Hepatic stellate cell (primary cell): Measurements from ENCODE around the gene C17orf50.

Experiments
- DNase-seq: peaks from one replicate; pipeline ENCODE4 v3.0.0; 2011; ENCODE audit warnings: low spot score

The C17orf50 gene

DNA sequence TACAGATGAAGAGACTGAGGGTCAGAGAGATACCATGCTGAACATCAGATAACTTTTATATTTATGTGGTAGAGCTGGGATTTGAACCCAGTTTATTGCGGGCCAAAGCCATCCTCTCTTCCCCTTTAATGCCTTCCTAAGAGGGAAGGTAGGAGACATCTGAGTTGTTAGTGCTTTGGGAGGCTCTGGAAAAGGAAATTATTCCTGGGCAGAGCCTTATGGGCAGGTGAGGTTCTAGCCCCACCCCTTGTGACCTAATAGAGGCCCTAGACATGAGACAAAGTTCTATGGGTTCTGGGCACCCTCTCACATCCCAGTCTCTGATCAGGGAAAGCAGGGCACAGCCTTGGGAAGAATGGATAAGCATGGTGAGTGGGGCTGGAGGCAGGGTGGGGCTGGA is at the start of gene C17orf50:
Gene C17orf50 (plus strand): TSS at position 301 of the 400 bp plus-strand sequence. CDS start 55 bp downstream, at position 356.
- no peak for DNase-seq

DNA sequence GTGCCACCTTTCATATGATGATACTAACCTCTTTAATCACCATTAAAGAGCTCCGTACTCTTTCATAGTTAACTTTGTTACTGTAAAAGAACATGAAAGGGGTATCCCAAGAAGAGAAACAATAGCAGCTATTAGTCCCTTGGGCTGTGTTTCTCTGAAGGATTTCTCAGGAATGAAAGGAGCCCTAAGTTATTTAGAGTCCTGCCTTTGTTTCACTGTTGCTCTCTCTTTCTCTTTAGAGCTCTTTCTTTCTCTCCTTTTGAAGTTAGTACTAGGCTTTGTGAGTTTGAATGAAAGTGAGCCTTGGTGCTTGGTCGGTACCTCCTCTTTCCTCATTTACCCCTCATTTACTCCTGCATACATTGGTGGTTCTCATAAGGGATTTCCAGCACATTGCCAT is 49.7 kb upstream of the C17orf50 start:
- DNase-seq = no peak

DNA sequence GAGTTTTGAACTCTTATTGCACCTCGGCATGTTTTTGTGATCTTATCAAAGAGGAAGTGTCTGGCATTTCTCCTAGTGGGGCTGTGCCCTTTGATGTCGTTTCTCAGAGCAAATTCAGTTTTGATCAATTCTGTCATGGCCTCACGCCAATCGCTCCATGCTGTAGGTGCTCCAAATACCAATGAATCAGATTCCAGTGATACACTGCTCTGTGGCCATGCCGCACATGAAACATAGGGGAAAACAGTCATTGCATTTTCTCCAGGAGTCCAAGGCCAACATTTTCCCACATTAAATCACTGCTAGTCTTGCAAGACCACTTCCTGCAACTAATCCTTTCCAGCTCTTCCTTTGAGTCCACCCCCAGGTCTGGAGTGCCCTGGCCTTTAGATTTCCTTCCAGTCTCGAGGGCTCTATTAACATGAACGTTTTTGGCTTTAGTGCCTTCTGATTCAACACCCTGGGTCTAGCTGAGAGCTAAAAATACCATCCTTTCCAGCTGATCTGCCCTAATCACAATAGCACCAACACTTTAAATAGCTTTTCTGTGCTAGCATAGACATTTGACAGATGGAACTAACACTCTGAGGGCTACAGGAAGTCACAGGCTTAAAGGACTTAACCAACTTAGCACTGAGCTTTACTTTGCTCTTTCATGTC is 47.5 kb upstream of the C17orf50 start:
- peak; percentile 63 for DNase-seq

DNA sequence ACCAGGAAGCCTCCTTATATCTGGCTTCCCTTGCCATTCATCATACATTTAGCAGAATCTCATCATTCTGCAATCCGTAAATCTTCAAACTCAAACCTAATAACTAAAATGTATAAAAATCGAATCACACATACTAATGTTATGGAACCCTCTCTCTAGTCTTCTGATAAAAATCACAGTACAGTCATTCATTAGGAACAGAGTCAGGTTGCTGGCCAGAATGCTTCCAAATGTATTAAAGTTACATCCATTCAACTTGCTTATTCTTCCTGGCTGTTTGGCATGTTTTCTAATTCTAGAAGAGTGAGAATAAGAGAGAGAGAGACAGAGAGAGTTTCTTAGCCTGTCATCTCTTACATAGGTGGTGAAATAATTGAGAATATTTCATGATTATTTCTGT is 45.7 kb upstream of the C17orf50 start:
- no peak for DNase-seq

DNA sequence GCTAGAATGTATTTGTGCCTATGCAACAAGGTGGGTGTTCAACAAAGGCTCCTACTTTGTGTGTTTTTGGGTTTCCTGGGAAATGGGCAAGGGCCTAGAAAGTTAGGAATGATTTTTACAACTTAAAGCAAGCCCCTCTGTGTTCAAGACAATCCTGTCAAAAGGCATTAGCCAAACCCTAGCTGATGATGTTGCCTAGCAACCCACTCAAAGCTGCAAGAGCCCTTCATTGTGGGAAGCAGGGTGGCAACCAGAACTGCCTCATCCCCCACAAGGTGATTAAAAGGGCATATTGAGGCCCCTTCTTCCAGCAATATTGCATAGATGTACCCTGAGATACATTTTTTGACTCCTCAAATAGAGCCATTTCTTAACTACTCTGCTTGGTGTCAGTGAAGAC is 45.3 kb upstream of the C17orf50 start:
- no peak for DNase-seq

DNA sequence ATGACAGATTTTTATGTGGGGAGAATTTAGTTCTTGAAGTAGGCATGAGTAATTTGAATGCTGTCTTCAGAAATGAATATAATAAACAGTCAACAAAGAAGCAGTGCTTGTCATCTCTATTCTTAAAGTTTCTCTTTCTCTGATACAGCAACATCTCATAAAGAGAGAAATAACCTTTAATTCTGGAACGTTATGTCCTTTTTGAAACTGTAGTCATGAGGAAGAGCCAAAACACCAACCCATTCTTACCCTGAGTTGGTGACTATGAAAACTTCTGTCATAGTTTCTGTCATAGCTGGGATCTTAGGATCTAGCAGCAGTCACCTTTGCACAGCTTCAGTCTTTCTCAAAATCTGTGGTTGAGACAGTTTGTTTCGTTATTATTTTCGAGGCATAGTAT is 44.5 kb upstream of the C17orf50 start:
- no peak for DNase-seq

DNA sequence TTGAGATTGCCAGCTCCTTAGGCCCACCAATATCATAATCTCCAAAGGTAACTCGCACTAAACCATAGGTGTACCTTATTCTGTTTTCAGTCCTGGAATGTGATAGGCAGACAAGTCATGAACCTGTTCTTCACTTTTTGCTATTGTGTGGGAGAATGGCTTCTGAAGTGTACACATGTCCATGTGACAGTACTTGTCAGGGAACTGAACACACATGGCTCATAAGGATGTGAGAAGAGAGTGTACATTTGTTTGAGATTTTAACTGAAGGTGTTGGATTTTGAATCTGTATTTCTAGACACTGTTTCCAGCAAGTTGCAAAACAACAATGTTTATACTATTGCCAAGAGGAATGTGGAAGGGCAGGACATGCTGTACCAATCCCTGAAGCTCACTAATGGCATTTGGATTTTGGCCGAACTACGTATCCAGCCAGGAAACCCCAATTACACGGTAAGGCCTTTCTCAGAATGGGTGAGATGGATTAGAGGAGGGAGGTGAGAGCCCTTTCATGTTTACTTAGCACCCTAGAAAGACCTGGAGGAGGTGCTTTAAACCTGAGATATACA is 43.7 kb upstream of the C17orf50 start:
- DNase-seq = no peak

DNA sequence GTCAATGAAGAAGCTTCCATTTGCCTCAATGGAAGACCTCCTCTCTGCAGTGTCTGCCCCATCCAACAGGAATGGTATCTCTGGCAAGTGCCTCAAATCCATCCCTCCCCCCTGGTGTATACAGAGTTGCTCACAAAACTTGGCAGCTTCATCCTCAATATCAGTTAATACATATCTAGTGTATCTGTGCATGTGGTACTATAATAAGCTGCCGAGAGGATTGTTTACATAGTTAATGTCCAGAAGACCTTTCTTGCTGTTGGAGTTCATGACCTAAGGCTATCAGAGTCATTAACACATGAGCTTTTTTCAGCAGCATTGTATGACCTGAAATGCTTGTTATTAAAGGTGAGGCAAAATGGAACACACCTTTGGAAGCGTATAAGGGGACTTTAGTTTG is 43.2 kb upstream of the C17orf50 start:
- DNase-seq = no peak

DNA sequence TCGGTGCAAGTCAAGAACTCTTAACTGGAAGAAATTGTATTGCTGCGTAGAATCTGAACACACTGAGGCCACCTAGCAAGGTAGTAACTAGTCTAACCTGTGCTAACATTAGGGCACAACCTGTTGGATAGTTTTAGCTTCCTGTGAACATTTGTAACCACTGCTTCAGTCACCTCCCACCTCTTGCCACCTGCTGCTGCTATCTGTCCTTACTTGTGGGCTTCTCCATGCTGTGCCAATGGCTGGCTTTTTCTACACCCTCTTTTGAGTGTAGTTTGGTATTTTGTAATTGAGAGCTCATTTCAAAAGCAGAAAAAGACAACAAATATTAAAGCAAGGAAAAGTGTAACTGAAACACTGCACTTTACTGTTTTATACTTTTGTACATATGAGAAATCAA is 37.0 kb upstream of the C17orf50 start:
- no peak for DNase-seq

DNA sequence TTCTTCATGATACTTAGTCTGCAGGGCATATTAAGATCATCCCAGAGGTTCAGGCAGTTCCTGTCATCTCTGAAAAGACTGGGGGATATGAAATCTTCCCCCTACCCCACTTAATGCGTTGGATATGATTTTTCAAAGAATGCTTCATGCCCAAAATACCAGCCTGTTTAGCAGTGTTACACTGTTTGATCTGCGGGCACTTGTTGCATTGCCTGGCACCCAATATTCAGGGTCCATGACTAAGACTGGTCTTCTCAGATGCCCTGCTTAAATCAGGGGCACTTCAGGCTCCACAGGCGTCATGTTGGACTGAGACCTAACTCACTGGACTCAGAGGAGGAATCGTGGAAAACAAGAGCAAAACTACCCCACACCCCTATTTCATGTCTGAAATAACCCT is 35.6 kb upstream of the C17orf50 start:
- DNase-seq = no peak

DNA sequence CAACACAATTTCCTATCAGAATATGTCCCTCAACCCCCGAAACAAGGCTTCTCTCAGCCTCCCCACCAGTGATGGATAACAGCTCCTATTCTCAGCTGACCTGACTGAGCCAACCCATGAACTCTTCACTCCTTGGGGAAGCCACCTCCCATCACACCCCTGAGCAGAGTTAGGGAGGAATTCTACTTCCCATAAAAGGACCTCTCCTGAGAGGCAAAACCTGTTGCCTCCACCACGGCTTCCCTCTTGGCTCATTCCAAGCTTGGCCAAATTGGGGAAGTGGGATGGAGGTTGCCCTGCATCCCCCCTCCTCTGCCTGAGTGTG is 34.9 kb upstream of the C17orf50 start:
- no peak for DNase-seq

DNA sequence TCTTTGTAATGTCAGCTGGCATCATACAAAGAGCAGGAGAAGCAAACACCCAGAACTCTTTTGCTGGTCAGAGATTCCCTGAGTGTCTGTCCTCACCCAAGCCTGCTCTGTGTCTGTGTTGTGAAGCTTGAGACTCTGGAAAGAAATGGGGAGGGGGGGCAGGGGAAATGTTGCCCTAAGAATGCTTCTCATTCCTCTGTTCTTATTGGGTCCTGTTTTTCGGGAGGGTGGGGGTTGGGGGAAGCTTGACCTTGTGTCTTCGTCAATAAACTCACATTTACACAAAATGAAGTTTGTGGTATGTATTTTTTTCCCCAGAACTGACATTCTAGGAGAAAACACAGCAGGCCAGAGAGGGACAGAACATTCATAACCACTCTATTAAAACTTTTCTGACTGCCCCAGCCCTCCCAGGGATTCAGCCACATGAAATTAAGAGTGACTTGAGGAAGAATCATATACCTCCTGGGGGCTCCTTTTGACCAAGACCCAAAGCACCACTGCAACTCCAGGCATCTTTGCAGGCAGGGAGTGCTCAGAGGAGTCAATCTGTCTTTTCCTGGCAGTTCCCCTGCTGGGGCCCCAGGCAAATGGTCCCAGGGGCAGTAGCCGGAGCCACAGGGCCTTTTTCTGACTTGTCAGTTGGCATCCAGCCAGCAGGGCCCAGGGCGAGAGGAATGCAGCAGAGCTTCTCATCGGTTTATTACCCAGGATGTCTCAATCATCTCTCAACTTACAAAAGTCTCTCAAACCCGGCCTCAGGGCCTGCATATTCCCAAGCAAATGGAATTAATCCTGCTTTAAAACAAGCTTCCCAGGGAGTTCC is 34.3 kb upstream of the C17orf50 start:
- peak; percentile 85 for DNase-seq

DNA sequence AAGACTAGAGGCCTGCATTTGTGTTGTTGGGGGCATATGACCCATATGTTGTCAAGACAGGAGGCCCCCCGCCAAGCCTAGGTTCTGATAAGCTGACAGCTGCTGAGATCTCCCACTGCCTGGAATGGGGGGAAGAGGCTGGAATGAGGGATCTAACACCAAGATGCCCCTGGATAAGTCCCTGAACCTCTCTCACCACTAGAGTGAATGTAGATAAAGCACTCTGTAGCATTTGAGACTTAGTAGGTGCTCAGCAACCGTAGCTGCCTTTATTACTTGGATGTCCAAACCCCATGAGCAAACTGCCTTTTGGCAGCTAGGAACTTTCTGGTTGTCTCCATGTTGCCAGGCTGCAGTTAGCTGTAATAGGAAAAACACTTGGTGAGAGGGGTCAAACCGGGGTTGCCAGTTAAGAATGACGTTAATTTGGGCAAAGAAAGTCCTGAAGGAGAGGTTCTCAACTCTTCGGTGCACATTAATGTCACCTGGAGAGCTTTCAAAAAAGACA is 33.7 kb upstream of the C17orf50 start:
- DNase-seq = no peak

DNA sequence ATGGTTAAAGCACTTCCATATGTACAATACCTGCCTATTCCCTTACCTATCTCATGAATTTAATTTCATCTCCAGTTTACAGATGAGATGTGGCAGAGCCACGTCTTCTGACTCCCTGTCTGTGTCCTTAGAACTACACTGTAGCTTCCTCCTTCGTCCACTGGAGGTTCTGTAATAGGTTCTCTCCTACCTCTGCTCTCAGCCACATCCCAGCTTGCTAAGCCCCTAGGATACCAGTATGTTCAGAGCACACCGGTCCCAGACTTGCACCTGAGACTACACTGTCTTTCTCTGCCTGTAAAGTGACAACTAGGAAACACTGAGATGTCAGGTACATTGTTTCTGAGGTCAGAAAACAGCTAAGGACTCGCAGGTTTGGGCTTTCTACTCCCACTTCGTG is 33.1 kb upstream of the C17orf50 start:
- DNase-seq = no peak

DNA sequence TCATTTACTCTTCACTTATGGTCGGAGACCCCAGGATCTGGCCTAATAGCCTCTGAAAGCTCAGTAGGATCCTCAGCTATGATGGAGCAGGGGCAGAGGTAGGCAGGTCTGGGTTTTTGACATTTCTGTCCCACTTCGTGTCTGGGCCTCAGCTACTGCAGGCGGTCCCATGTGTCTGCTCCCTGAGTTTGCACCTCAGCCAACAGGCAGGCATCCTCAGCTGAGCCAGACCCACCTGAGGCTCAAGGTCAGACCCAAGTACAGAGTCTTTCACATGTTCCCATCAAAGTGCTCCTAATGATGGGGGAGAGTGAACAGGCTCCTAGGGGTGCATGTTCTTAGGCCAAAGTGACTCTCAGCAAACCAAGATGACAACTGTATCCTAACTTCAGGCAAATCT is 32.1 kb upstream of the C17orf50 start:
- DNase-seq = no peak

DNA sequence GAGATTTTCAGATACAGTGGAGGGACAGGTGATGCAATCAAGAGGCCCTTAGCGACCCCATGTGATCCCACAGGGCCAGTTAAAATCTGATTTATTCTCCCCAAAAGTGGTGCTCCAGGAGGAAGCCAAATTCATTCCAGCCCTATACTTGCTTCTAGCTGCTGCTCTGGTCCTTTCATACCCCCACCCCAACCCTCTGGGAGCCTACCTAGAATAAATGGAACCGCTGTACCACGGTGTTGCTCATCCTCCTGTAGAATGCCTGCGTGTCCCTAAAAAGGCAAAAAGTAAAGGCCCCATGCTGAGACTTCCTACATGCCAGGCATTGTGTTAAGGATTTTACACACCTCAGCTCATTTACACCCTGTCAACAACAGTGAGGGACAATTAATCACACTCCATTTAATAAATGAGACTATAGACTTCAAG is 31.3 kb upstream of the C17orf50 start:
- DNase-seq = no peak

DNA sequence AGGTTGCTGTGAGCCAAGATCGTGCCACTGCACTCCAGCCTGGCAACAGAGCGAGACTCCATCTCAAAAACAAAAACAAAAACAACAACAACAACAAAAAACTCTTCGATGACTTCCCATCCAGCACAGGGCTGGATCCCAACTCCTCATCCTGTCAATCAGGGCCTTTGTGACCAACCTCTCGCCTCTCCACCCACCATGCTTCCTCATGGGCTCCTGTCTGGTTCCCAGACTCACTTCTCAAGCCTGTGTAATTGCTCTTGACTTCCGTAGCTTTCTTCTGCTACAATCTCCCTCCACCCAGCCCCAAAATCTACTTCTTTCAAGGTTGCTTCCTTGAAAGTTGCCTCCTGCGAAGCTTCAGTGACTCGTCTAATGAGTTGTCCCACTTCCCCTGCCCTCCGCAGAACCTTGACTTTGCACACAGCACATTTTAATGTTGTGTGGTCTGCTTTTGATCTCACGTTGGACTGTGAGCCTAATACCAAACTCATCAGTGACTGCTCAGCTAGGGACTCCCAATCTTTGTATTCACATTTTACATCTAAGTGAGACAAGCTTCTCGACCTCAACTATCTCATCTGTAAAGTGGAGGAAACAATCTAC is 30.2 kb upstream of the C17orf50 start:
- DNase-seq = no peak

DNA sequence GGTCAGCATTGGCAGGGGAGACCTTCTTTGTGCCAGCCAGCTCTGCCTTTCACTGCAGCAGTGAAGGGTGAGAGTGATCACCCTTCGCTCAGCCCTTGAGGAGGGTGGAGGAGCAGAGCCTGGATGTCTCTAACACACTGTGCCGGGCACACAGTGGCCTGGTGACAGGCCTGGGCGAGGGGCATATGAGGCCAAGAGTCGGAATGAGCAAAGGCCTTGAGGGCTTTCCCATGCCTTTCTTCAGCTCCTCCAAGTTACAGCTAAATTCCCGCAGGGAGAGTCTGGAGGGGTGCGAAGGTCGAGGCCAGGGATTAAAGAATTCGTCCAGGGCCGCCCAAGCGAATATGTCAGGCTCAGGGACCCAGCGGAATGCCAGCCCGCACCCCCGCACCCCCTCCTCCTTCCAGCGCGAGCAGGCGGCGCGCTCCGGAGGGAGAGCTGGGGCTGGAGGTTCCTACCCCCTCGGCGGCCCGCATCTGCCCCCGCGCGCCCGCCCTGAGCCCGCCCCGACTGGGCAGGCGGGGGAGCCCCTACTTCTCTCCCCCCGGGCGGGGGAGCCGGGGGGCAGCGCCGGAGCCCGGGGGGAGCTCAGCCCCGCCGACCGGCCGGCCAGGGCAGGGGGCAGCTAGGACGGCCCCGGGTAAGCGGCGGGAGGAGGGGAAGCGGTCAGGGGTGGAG is 29.3 kb upstream of the C17orf50 start, which contains the start of gene RASL10B:
Gene RASL10B (plus strand): TSS at position 401 of the 678 bp plus-strand sequence. CDS start 3,546 bp downstream, outside the sequence.
- DNase-seq = peak; percentile 81

DNA sequence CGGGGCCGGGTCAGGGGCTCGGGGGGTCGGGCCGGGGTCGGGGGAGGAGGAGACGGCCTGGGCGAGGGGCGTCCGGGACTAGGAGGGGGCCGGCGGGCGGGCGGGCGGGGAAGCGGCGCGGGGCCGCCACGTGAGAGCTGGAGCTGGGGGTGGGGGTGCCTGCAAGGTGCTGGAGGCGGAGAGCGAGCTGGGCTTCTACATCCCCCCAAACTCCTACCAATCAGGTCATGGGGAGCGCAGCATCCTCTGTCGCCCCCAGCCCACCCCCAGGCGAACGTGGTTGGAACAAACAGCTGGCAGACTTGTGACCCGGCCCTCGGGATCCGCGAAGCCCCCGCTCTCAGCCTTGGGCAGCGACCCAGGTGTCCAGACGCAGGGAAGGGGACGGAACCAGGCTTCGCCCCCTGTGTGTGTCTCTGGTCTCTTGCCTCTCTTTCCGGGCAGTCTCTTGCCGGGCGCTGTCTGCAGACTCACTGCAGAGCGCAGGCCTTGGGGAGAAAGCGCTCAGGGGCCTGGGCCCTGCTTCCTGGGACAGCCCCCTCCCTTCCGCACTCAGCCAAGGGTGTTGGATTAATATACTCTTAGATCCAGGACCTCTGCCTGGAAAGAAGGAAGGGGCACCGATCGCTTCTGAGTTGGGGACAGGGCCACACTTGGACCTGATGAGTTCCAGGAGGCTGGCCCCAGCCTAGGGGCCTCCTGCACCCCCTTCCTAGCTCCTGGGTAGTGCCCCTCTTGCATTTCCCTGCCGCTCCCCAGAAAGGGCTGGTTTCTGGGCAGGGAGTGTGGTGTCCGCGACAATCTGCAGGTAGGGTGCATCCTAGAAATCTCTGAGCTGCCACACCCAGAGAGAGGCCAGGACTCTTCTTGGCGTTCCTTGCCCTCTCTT is 28.5 kb upstream of the C17orf50 start:
- DNase-seq = no peak

DNA sequence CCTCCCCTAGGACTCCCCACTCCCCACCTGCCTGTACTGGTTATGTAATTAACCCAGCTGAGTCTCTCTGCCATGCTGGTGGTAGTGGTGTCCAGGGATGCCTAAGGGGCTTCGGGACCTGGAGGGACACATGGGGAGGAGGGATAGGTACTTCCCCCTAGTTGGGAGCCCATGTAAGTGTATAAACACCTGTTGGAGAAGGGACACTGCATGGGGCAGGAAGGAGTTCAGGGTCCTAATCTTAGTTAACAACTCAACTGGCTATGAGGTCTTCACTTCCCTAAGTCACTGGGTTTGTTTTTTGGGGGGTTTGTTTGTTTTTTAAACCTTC is 27.9 kb upstream of the C17orf50 start:
- DNase-seq = no peak

DNA sequence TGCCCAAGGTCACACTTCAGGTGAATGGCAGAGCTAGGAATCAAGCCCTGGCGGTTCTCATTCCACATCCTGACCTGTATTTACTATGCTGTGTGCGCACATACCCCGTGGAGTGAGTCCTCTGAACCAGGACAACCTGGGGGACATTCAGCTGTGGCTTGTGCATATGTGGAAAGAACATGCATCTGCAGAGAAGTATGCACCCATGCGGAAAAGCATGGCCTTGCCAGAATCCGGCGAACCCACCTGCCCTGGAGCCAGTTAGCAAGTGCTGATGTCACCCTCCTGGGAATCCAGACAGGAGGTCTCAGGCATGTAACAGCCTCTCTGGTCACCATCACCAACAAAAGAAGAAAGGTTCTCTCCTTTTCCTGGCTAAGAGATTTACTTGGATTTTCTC is 27.3 kb upstream of the C17orf50 start:
- DNase-seq = no peak
